HEK293 (cell line): Measurements from ENCODE around the gene TBX6.

Source experiments
- CTCF ChIA-PET: fragments of 350-600 bp; formaldehyde crosslinking; extraction: SDS; loops from one replicate; lab custom pipeline; 2021; ENCODE audit warnings: antibody characterized with exemption; lab: Yijun Ruan, JAX
- POLR2A ChIA-PET: fragments of 300-600 bp; formaldehyde crosslinking; extraction: SDS; loops from one replicate; lab custom pipeline; 2020; ENCODE audit warnings: antibody characterized with exemption, inconsistent platforms; lab: Yijun Ruan, JAX
- H3K27ac ChIP-seq: fragments of 200-500 bp; sonication (Bioruptor generic); 2 replicates; pipeline ENCODE4 v1.5.1; 2014; ENCODE audit warnings: low read depth, low read length, control low read depth, inconsistent platforms; ENCODE audit errors: extremely low read depth
- H3K36me3 ChIP-seq, 2 experiments: fragments of 200-500 bp in 1 of 2; sonication (Bioruptor generic) in 1 of 2; 1 replicate in 1 of 2; 2 replicates in 1 of 2; pipeline ENCODE4 v1.5.1; 2014 to 2017; ENCODE audit warnings: inconsistent platforms in 2 of 2, low read length in 2 of 2; ENCODE audit not compliant: control insufficient read depth in 2 of 2, insufficient read depth in 1 of 2
- H3K4me1 ChIP-seq: fragments of 200-500 bp; sonication (Bioruptor generic); 2 replicates; pipeline ENCODE4 v1.5.1; 2014; ENCODE audit warnings: mild to moderate bottlenecking, low read length, inconsistent platforms; ENCODE audit not compliant: control insufficient read depth, insufficient read depth
- H3K4me3 ChIP-seq: 2 replicates; pipeline ENCODE4 v1.5.1; 2011; ENCODE audit warnings: low read depth, mild to moderate bottlenecking, control low read depth, low read length, moderate library complexity
- H3K9me3 ChIP-seq: fragments of 200-500 bp; sonication (Bioruptor generic); 2 replicates; pipeline ENCODE4 v1.5.1; 2014; ENCODE audit warnings: low read depth, low read length, inconsistent platforms; ENCODE audit not compliant: control insufficient read depth, insufficient read depth
- BCL11A ChIP-seq: fragments of 450-650 bp; formaldehyde crosslinking; IDR thresholded peaks from 2 replicates; pipeline ENCODE4 v1.5.1; 2016; ENCODE audit warnings: low read depth, missing biosample characterization, missing genetic modification characterization
- BCL11B ChIP-seq: fragments of 450-650 bp; formaldehyde crosslinking; IDR thresholded peaks from 2 replicates; pipeline ENCODE4 v1.5.1; 2016; ENCODE audit warnings: low read depth, missing biosample characterization, missing genetic modification characterization
- EGR2 ChIP-seq: fragments of 450-650 bp; formaldehyde crosslinking; IDR thresholded peaks from 2 replicates; pipeline ENCODE4 v1.5.1; 2016; ENCODE audit warnings: low read depth, missing biosample characterization, missing genetic modification characterization
- IKZF3 ChIP-seq: fragments of 450-650 bp; IDR thresholded peaks from 2 replicates; pipeline ENCODE4 v1.5.0; 2018; ENCODE audit warnings: missing biosample characterization, mild to moderate bottlenecking, missing genetic modification characterization, moderate library complexity
- MEIS1 ChIP-seq: sonication (generic); formaldehyde crosslinking; IDR thresholded peaks from 2 replicates; pipeline ENCODE4 v1.8.1; 2022; ENCODE audit warnings: missing genetic modification reagents, mild to moderate bottlenecking, borderline replicate concordance
- SP2 ChIP-seq: fragments of 450-650 bp; formaldehyde crosslinking; IDR thresholded peaks from 2 replicates; pipeline ENCODE4 v1.5.1; 2016; ENCODE audit warnings: missing biosample characterization, missing genetic modification characterization
- TRIM28 ChIP-seq: IDR thresholded peaks from 2 replicates; pipeline ENCODE4 v1.6.1; 2011; ENCODE audit warnings: low read length, control low read depth, borderline replicate concordance
- ZBTB49 ChIP-seq: fragments of 450-650 bp; formaldehyde crosslinking; IDR thresholded peaks from 2 replicates; pipeline ENCODE4 v1.5.1; 2016; ENCODE audit warnings: missing biosample characterization, missing genetic modification characterization, low read depth
- ZBTB8A ChIP-seq: fragments of 450-650 bp; formaldehyde crosslinking; IDR thresholded peaks from 2 replicates; pipeline ENCODE4 v1.5.1; 2016; ENCODE audit warnings: missing biosample characterization, missing genetic modification characterization
- ZNF114 ChIP-seq: fragments of 450-650 bp; formaldehyde crosslinking; IDR thresholded peaks from 2 replicates; pipeline ENCODE4 v1.5.0; 2017; ENCODE audit warnings: missing biosample characterization, missing genetic modification characterization
- ZNF133 ChIP-seq: fragments of 450-650 bp; formaldehyde crosslinking; IDR thresholded peaks from 2 replicates; pipeline ENCODE4 v1.5.1; 2016; ENCODE audit warnings: missing biosample characterization, missing genetic modification characterization
- ZNF184 ChIP-seq: fragments of 450-650 bp; IDR thresholded peaks from 2 replicates; pipeline ENCODE4 v1.5.1; 2018; ENCODE audit warnings: missing biosample characterization, mild to moderate bottlenecking, missing genetic modification characterization
- ZNF221 ChIP-seq: fragments of 450-650 bp; formaldehyde crosslinking; IDR thresholded peaks from 2 replicates; pipeline ENCODE4 v1.5.1; 2017; ENCODE audit warnings: missing biosample characterization, missing genetic modification characterization, borderline replicate concordance
- ZNF341 ChIP-seq: fragments of 450-650 bp; formaldehyde crosslinking; IDR thresholded peaks from 2 replicates; pipeline ENCODE4; 2016; ENCODE audit warnings: low read depth, missing biosample characterization, missing genetic modification characterization
- ZNF350 ChIP-seq: fragments of 450-650 bp; formaldehyde crosslinking; IDR thresholded peaks from 2 replicates; pipeline ENCODE4 v1.5.0; 2017; ENCODE audit warnings: missing biosample characterization, mild to moderate bottlenecking, missing genetic modification characterization
- ZNF366 ChIP-seq: fragments of 450-650 bp; formaldehyde crosslinking; conservative IDR thresholded peaks from 2 replicates; pipeline ENCODE4 v1.5.1; 2016; ENCODE audit warnings: missing biosample characterization, missing genetic modification characterization
- ZNF48 ChIP-seq: fragments of 450-650 bp; formaldehyde crosslinking; IDR thresholded peaks from 2 replicates; pipeline ENCODE4 v1.5.1; 2016; ENCODE audit warnings: missing biosample characterization, missing genetic modification characterization
- ZNF645 ChIP-seq: fragments of 450-650 bp; formaldehyde crosslinking; IDR thresholded peaks from 2 replicates; pipeline ENCODE4; 2016; ENCODE audit warnings: missing biosample characterization, missing genetic modification characterization
- ZNF704 ChIP-seq: fragments of 450-650 bp; formaldehyde crosslinking; IDR thresholded peaks from 2 replicates; pipeline ENCODE4 v1.5.1; 2016; ENCODE audit warnings: missing biosample characterization, missing genetic modification characterization
- ZNF776 ChIP-seq: fragments of 450-650 bp; formaldehyde crosslinking; IDR thresholded peaks from 2 replicates; pipeline ENCODE4 v1.5.0; 2017; ENCODE audit warnings: missing biosample characterization, missing genetic modification characterization, borderline replicate concordance

TBX6 gene

GRCh38 chr16:30095166-30096078, 3.7 kb upstream of the TBX6 start (continued):
- TF ChIP-seq ZBTB49 (tag by site-specific recombination) (no peak), ZNF48 (tag by site-specific recombination) (no peak), ZNF350 (no peak), ZBTB8A (tag by site-specific recombination) (peak; percentile 61), ZNF133 (tag by site-specific recombination) (no peak), ZNF366 (tag by site-specific recombination) (no peak), EGR2 (tag by site-specific recombination) (peak; percentile 83)

GRCh38 chr16:30094541-30095165, 2.9 kb upstream of the TBX6 start:
- H3K36me3 ChIP-seq = peaks cover 0 to 15% of the 10 kb centered on the region in 2 experiments; a peak in 1 of 3 replicates
- CTCF ChIA-PET = interaction anchor here (0.6 to 5.0 kb wide), 6 partner anchors 8 to 521 kb away, joined by 3 to 38 read pairs (median 4); partner anchors contain the start of genes DCTPP1 and GDPD3
- H3K4me1 ChIP-seq = no peaks in the 10 kb centered on the region
- H3K9me3 ChIP-seq = no peaks in the 10 kb centered on the region
- no peak overlapping the region for H3K27ac ChIP-seq
- POLR2A ChIA-PET = no interaction called here
- H3K4me3 ChIP-seq = 0 out of 2 replicates have a peak overlapping the region, but pooled peaks have one; percentile 58
- TF ChIP-seq ZNF114 (tag by site-specific recombination) (no peak), ZNF184 (tag by site-specific recombination) (no peak), ZNF341 (tag by site-specific recombination) (no peak), ZNF645 (tag by site-specific recombination) (no peak), ZNF221 (tag by site-specific recombination) (no peak), ZNF704 (tag by site-specific recombination) (no peak), MEIS1 (CRISPR knock-in tag) (no peak), ZNF776 (tag by site-specific recombination) (no peak), BCL11A (tag by site-specific recombination) (peak; percentile 81; the same call in 1 of the 2 replicates), IKZF3 (tag by site-specific recombination) (peak; percentile 48; the same call in 1 of the 2 replicates), SP2 (tag by site-specific recombination) (peak; percentile 19; the same call in 1 of the 2 replicates), TRIM28 (no peak), BCL11B (peak; percentile 96)
